T-helper 2 cell treated with Interferon-gamma antibody and Interleukin-4, amounts not matched to agents 5 μg/mL and 100 μg/mL, for 36 hours (primary cell): ENCODE results near the gene CAMKV.
A peak's percentile ranks its signal among the peaks of the same experiment; 100 is the strongest.
"Not testable (repeated sequence)": the region's sequence is repeated elsewhere in the genome, so short reads cannot be mapped to it uniquely, and the experiment has no call there.

Experiments used
- DNase-seq: peaks from one replicate; pipeline ENCODE4 v3.0.0; 2021; ENCODE audit warnings: low spot score
- H3K27ac Mint-ChIP-seq: one replicate; pipeline ENCODE4 v1.8.0; 2021; ENCODE audit warnings: mild to moderate bottlenecking, mixed read lengths
- H3K27me3 Mint-ChIP-seq: one replicate; pipeline ENCODE4 v1.8.0; 2021; ENCODE audit warnings: low read depth, mixed read lengths
- H3K36me3 Mint-ChIP-seq: one replicate; pipeline ENCODE4 v1.8.0; 2021; ENCODE audit warnings: low read depth, mixed read lengths
- H3K4me1 Mint-ChIP-seq: one replicate; pipeline ENCODE4 v1.8.0; 2021; ENCODE audit warnings: low read depth, mixed read lengths
- H3K4me3 Mint-ChIP-seq: one replicate; pipeline ENCODE4 v1.8.0; 2022; ENCODE audit warnings: mild to moderate bottlenecking, moderate library complexity, mixed read lengths
- H3K9me3 Mint-ChIP-seq: one replicate; pipeline ENCODE4 v1.8.0; 2021; ENCODE audit warnings: mixed read lengths

The CAMKV gene

DNA sequence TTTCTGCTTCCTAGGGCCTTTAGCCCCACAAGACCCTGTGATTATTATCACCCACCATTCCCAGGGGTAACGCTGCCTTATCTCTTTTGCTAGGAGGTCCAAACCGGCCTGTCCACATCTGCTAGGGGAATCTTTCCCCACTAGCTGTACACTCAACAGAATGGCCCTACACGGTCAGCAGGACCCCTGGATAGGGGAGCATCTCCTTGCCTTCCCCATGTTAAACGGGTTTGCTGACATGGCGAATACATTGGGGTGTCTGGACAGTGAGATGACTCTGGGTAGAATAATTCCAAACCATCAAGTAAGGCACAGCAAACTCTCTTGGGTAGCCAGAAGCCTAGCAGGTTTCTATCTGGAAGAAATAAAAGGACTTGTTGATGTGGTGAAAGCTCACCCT, 14.0 kb downstream of the CAMKV start:
- Mint-ChIP-seq H3K4me1 (peaks cover 11% of the 10 kb centered on the region), H3K4me3 (peak overlapping the region; percentile 99), H3K27ac (peak overlapping the region; percentile 94), H3K27me3 (no peaks in the 10 kb centered on the region), H3K36me3 (no peaks in the 10 kb centered on the region), H3K9me3 (no peaks in the 10 kb centered on the region)
- no peak for DNase-seq

DNA sequence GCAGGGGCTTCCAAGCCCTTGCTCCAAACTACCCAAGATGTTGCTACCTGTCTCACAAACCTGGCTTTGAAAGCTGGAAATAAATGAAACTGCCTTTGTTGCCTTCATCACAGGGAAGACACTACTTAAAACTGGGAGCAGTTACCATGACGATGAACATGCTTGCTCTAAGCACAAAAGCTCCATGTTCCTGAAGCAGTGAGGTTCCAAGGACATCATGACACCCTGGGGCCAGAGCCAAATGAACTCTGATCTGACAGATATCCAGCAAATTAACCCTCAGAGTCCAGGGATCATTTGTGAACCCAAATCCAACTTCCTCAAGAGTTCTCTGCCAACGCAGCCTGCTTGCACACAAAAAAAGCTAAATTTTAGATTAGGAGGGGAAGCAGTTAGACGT, 24.0 kb downstream of the CAMKV start:
- Mint-ChIP-seq H3K27me3 (no peaks in the 10 kb centered on the region), H3K4me1 (no peaks in the 10 kb centered on the region), H3K27ac (no peak overlapping the region), H3K36me3 (peaks cover 7% of the 10 kb centered on the region), H3K9me3 (no peaks in the 10 kb centered on the region), H3K4me3 (no peak overlapping the region)
- no peak for DNase-seq

DNA sequence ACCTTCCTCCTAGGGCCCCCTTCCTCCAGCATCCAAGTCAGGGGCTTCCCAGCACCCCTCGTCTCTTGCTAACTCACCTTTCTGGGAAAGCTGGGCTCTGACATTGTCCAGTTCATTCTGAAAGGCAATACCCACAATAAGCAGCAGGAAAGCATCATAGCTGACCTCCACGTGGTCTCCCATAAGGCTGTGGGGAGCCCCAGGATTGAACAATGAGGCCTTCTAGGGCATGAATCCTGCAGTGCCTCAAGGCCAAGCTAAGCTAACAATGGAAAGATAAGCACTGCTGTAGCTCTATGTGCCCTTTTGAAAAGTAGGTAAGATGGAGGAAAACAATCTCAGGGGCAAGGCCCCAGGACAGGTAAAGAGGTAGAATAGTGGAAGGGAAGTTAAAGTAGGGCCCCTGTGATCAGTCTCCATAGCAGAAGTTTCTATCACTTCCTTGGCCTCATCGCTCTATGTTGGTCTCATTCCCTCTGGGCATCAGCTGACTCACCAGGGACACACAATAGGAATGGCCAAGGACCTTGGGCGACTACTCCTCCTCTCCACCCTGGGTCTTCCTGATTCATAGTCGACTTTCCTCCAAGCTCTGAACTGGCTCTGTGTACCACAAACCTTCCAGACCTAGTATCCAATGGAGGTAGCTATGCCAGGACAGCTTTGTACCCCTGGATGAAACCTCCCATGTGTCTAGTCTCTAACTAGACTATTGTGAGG, 25.1 kb downstream of the CAMKV start:
- Mint-ChIP-seq H3K27me3 (no peaks in the 10 kb centered on the region), H3K9me3 (no peaks in the 10 kb centered on the region), H3K36me3 (peaks cover 7% of the 10 kb centered on the region), H3K4me3 (no peak overlapping the region), H3K27ac (no peak overlapping the region), H3K4me1 (no peaks in the 10 kb centered on the region)
- no peak for DNase-seq

DNA sequence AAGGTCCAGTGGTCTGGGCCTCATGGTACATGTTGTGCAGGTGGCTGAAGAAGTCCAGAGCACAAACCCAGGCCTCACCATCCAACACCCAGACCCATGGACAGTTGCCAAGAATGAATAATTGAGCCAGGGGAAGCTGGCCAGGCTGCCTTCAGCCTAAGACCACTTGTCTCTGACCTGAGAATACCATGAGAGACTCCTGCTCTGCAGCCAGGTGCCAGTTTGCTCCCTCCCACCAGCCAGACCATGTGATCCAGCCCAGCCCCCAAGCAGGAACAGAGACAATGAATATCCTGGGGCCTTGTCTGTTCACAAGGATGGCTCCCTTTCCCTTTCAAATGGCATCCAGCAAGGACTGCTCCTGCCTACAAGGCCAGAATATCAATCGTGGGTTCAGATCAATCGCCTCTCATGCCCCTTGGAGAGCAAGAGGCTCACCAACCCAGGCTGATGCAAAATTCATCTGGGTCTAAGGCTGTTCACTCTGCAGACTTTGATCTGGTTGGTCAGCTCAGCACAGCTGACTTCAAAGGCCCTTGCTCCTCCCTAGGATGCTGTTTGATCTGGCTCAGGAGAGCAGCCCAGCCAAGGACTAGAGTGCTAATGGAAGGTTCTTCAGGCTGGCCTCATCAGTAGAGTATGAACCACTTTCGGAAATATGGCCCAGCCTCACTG, 26.7 kb downstream of the CAMKV start:
- Mint-ChIP-seq H3K9me3 (no peaks in the 10 kb centered on the region), H3K4me3 (no peak overlapping the region), H3K4me1 (peaks cover 2% of the 10 kb centered on the region), H3K27me3 (no peaks in the 10 kb centered on the region), H3K27ac (no peak overlapping the region), H3K36me3 (peaks cover 12% of the 10 kb centered on the region)
- no peak for DNase-seq

DNA sequence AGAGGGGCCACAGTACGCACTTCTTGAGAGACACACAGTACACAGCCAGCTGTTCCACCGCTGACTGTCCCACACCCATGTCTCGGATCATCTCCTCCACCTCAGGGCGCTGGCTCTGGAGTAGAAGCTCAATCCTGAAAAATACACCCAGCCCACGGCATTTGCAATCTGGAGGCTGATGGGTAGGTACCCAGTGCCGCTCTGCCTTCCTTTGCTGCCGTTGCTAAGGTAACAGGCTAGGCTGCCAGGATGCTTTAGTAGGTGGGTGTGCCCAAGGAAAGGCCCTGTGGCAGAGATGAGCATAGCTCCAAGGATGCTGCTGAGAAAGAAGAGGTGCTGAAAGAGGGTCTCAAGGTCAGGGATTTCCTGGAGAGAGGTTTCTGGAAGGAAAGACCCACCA, 27.9 kb downstream of the CAMKV start:
- Mint-ChIP-seq H3K27ac (no peak overlapping the region), H3K36me3 (peaks cover 5% of the 10 kb centered on the region), H3K9me3 (no peaks in the 10 kb centered on the region), H3K27me3 (no peaks in the 10 kb centered on the region), H3K4me3 (no peak overlapping the region), H3K4me1 (peaks cover 2% of the 10 kb centered on the region)
- no peak for DNase-seq

DNA sequence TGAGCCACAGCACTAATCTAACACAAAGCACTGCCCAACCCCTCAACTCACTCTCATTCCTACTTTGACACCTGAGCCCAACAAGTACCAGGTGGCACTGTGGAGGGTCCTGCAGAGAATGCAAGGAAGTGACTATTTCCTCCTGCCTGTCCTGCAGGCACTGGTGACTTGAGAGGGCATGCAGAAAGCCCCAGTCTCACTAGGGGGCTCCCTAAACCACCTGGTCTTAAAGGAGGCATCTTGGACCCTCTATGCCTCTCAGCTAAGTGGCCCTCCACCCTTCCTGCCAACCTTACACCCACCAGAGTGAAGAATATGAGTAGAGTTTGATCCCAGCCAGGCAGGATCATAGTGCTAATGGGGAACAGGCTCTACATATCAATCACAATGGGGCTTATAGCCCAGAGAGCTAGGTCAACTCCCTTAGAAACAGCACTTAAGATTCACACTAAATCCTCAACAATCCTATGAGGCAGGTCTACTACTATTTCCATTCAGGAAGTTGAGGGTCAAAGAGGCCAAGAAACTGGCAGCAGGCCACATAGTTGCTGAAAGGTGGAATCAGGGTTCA, 28.5 kb downstream of the CAMKV start:
- H3K9me3 Mint-ChIP-seq: no peaks in the 10 kb centered on the region
- no peaks in the 10 kb centered on the region for H3K27me3 Mint-ChIP-seq
- H3K4me1 Mint-ChIP-seq: peaks cover 2% of the 10 kb centered on the region
- peaks cover 5% of the 10 kb centered on the region for H3K36me3 Mint-ChIP-seq
- H3K27ac Mint-ChIP-seq: no peak overlapping the region
- no peak overlapping the region for H3K4me3 Mint-ChIP-seq
- DNase-seq: no peak

DNA sequence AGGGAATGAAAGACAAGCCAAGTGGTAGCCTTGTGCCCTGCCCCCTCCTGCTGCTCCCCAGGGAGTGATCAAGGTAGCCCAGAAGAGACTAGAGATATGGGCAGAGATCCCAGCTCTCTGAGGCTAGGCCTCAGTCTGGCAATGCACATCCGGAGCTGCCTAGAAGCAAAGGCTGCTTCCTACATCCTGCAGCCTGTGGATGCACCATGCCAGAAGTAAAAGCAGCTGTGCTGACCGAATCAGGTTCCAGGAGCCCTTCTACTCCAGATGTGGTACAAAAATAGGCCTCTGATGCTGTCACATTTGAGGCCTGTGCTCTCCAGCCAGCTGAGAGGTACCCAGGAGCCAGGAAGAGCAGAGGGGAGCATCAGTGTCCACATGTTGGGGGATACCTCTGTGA, 29.3 kb downstream of the CAMKV start:
- DNase-seq: no peak
- Mint-ChIP-seq H3K4me1 (peaks cover 2% of the 10 kb centered on the region), H3K9me3 (no peaks in the 10 kb centered on the region), H3K27me3 (no peaks in the 10 kb centered on the region), H3K4me3 (no peak overlapping the region), H3K27ac (no peak overlapping the region), H3K36me3 (peaks cover 5% of the 10 kb centered on the region)

DNA sequence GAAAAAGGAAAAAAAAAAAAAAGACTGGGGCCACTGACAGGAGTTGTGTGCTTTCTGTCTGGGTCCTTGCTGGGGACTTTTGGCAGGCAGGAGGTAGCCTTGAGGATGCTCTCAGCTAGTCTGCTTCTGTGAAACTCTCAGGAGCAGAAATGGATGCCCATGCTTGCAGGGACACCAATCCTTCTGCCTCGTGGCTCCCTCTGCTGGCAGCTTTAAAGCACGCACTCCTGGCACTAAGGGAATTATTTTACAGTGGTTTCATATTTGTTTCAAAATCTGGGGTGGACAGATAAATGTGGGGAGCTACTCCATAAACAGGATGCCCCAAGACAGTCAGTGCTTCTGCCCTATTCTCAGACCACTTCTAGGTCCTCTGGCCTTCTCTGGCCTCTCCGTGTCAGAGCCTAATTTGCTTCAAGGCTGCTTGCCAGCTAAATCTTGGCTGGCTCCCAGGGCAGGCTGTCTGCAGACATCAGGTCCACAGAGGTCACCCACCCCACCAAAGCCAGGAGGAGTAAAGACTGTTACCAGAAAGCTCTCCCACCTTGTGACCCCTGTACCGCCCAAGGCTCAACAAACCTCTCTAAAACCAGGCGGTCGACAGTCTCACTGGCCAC, 30.4 kb downstream of the CAMKV start:
- H3K27me3 Mint-ChIP-seq: no peaks in the 10 kb centered on the region
- H3K36me3 Mint-ChIP-seq: peaks cover 8% of the 10 kb centered on the region
- DNase-seq: peak; percentile 66
- no peak overlapping the region for H3K4me3 Mint-ChIP-seq
- peaks cover 2% of the 10 kb centered on the region for H3K4me1 Mint-ChIP-seq
- no peaks in the 10 kb centered on the region for H3K9me3 Mint-ChIP-seq
- no peak overlapping the region for H3K27ac Mint-ChIP-seq

DNA sequence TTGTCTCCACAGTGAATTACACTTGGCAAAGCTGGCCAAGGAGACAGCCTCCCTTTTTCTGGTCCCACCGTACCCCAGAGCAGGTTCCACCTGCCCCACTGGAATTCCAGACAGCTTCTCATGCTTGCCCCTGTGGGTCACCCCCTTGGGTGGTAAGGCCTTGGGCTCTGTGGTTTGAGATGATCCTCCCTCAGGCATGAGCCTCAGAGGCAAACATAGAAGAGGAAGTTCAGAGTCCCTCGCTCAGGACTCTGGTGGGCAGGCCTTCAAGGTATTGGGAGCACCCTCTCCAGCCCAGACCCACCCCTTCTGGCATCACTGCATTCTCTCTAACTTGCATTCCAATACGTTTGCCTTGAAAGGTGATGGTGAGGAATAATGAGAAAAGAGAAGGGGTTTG, 38.4 kb downstream of the CAMKV start:
- Mint-ChIP-seq H3K4me1 (no peaks in the 10 kb centered on the region), H3K4me3 (no peak overlapping the region), H3K9me3 (no peaks in the 10 kb centered on the region), H3K27me3 (no peaks in the 10 kb centered on the region), H3K27ac (no peak overlapping the region), H3K36me3 (peaks cover 8% of the 10 kb centered on the region)
- no peak for DNase-seq

DNA sequence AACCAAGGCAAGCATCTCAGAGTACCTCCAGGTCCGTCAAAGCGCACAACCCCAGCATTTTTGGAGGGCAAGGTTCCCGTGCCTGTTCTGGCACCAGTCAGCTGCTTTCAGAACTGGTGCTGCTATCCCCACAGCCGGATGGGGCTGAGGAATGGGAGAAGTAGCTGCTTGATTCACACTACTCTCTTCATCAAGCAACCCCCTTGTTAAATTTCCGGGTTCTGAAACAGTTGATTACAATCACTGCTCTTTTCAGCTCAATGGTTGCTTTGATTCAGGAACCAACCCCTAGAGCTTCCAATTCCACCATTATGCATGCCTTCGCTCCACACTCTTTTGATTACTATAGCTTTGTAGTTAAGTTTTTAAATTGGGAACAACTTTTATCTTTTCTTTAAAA, 43.7 kb downstream of the CAMKV start:
- H3K4me1 Mint-ChIP-seq: no peaks in the 10 kb centered on the region
- H3K27ac Mint-ChIP-seq: no peak overlapping the region
- H3K36me3 Mint-ChIP-seq: peaks cover 5% of the 10 kb centered on the region
- no peak for DNase-seq
- no peaks in the 10 kb centered on the region for H3K9me3 Mint-ChIP-seq
- no peaks in the 10 kb centered on the region for H3K27me3 Mint-ChIP-seq
- no peak overlapping the region for H3K4me3 Mint-ChIP-seq

DNA sequence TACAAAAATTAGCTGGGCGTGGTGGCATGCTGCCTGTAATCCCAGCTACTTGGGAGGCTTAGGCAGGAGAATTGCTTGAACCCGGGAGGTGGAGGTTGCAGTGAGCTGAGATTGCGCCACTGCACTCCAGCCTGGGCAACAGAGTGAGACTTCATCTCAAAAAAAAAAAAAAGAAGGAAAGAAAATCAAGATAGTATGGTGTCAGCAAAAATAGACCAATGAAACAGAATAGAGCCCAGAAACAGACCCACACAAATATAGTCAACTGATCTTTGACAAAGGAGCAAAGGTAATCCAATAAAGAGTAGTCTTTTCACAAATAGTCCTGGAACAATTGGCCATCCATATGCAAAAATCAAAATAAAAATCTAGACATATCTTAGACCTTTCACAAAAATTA, 46.6 kb downstream of the CAMKV start:
- not testable (repeated sequence) for H3K4me1 Mint-ChIP-seq, H3K27ac Mint-ChIP-seq, H3K36me3 Mint-ChIP-seq, H3K4me3 Mint-ChIP-seq, H3K27me3 Mint-ChIP-seq, DNase-seq, H3K9me3 Mint-ChIP-seq

DNA sequence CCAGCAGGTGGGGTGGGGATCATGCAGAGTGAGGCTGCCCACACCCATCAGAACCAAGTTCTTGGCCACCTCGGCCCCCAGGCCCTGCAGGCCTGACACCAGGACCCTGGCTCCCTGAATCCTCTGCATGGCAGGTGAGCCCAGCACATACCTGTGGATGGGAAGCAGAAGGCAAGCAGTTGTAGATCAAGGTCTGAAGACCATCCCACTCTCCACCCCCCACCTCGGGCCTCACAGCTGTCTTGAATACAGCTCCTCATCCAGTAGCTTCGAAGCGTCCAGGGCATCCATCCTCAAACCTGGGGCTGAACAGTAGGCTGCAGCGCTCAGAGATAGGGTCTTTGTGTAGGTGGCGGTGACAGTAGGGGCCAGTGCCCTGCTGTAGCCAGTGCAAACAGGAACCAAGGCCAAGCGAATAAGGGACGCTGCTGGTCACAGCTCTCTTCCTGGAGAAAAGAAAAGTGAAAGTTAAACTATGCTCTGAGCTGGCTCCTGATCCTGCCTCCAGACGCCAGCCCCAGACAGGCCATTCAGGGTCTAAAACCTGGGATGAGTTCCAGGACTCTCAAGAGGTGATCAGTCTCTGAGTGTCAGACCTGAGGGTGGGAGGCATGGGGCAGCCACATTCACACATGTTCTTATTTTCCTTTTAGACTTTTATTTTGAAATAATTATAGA, 56.1 kb downstream of the CAMKV start, which contains the start of gene UBA7:
Gene UBA7 (minus strand): TSS at position 457 of the 678 bp plus-strand sequence. CDS start 166 bp downstream, at position 291.
- no peaks in the 10 kb centered on the region for H3K27me3 Mint-ChIP-seq
- peak within 1 kb of the TSS; percentile 94 for H3K27ac Mint-ChIP-seq
- peaks cover 29% of the 10 kb centered on the region for H3K36me3 Mint-ChIP-seq
- peak; percentile 37 for DNase-seq
- no peaks in the 10 kb centered on the region for H3K9me3 Mint-ChIP-seq
- peak within 1 kb of the TSS; percentile 97 for H3K4me3 Mint-ChIP-seq
- H3K4me1 Mint-ChIP-seq: peaks cover 20% of the 10 kb centered on the region

DNA sequence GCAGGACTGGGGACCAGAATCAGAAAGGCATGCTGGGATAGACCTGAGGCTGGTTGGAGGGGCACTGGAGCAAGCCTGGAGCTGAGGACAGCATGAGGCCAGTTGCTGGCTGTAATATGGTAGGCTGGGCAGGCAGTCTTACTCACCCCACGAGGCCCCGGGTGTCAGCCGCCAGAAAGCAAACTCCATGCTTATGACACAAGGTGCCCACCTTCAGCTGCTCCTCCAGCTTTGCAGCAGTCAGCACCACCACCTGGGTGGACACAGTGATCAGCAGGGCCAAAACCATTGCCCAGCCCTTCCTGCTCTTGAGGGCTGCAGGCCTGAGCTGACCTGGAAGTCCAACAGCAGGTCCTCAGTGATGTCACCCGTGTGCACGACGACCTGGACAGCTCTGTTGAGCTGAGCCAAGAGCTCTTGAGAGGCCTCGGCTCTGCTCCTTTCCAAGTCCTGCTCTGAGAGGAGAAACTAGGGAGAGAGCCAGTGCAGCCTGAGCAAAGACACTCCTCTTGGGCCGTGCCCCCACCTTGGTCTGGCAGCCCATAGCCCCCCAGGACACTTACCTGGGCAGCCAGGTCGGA, 56.7 kb downstream of the CAMKV start:
- Mint-ChIP-seq H3K4me1 (peaks cover 20% of the 10 kb centered on the region), H3K36me3 (peaks cover 30% of the 10 kb centered on the region), H3K27me3 (no peaks in the 10 kb centered on the region), H3K4me3 (peak overlapping the region; percentile 97), H3K27ac (peak overlapping the region; percentile 94), H3K9me3 (no peaks in the 10 kb centered on the region)
- no peak for DNase-seq
